GM23338 (cell line): ENCODE data around the gene AFF3. TPM values are rescaled to one million over a fixed set of nuclear protein-coding genes. Genes with fewer than 3 reads are reported as not detected.

Source experiments
- ATAC-seq: fragments of 200-7000 bp; cut with Tn5 transposase; 3 replicates; pipeline ENCODE4 v1.9.1; 2020
- DNase-seq: peaks from one replicate; pipeline ENCODE4 v3.0.0-alpha.2; 2015; ENCODE audit warnings: low spot score
- H2AFZ ChIP-seq: fragments of 200-600 bp; sonication (generic); 2 replicates; pipeline ENCODE4 v1.8.0; 2016; ENCODE audit warnings: antibody characterized with exemption, mild to moderate bottlenecking, moderate library complexity
- H3F3A ChIP-seq: fragments of 200-600 bp; sonication (generic); replicated peaks from 2 replicates; pipeline ENCODE4 v1.8.0; 2017; ENCODE audit warnings: antibody characterized with exemption, mixed run types, low read depth
- H3K27ac ChIP-seq: fragments of 200-600 bp; sonication (generic); 2 replicates; pipeline ENCODE4 v1.6.1; 2016; ENCODE audit warnings: low read depth
- H3K27me3 ChIP-seq: fragments of 200-600 bp; sonication (generic); 2 replicates; pipeline ENCODE4 v1.8.0; 2016; ENCODE audit warnings: mild to moderate bottlenecking, mixed run types, moderate library complexity; ENCODE audit not compliant: insufficient read depth
- H3K36me3 ChIP-seq: fragments of 200-600 bp; sonication (generic); 2 replicates; pipeline ENCODE4 v1.8.0; 2016; ENCODE audit warnings: mild to moderate bottlenecking; ENCODE audit not compliant: insufficient read depth
- H3K4me1 ChIP-seq: fragments of 200-600 bp; sonication (generic); 2 replicates; pipeline ENCODE4 v1.8.0; 2016; ENCODE audit warnings: mild to moderate bottlenecking, moderate library complexity; ENCODE audit not compliant: insufficient read depth
- H3K4me2 ChIP-seq: fragments of 200-600 bp; sonication (generic); 2 replicates; pipeline ENCODE4 v1.7.1; 2017; ENCODE audit warnings: mixed run types
- H3K4me3 ChIP-seq: fragments of 200-600 bp; sonication (generic); 2 replicates; pipeline ENCODE4 v1.6.1; 2016; ENCODE audit warnings: mixed run types
- H3K79me2 ChIP-seq: fragments of 200-600 bp; sonication (generic); replicated peaks from 2 replicates; pipeline ENCODE4 v1.8.0; 2017; ENCODE audit warnings: mild to moderate bottlenecking; ENCODE audit not compliant: insufficient read depth
- H3K9me2 ChIP-seq: fragments of 200-600 bp; sonication (generic); 2 replicates; pipeline ENCODE4 v1.8.0; 2017; ENCODE audit not compliant: insufficient read depth
- H4K20me1 ChIP-seq: fragments of 200-600 bp; sonication (generic); replicated peaks from 2 replicates; pipeline ENCODE4 v1.8.0; 2017; ENCODE audit warnings: mild to moderate bottlenecking; ENCODE audit not compliant: insufficient read depth
- H3K27ac Mint-ChIP-seq: 2 replicates; pipeline ENCODE4 v1.8.0; 2020; ENCODE audit warnings: inconsistent platforms, mild to moderate bottlenecking, moderate library complexity, mixed read lengths
- H3K27me3 Mint-ChIP-seq: 3 replicates; pipeline ENCODE4 v1.8.0; 2022; ENCODE audit warnings: low read depth, mild to moderate bottlenecking, moderate library complexity, mixed read lengths, inconsistent platforms; ENCODE audit not compliant: insufficient read depth, poor library complexity
- H3K36me3 Mint-ChIP-seq: 3 replicates; pipeline ENCODE4 v1.8.0; 2021; ENCODE audit warnings: low read depth, mild to moderate bottlenecking, inconsistent platforms, moderate library complexity, mixed read lengths
- H3K4me1 Mint-ChIP-seq: 3 replicates; pipeline ENCODE4 v1.8.0; 2020; ENCODE audit warnings: mild to moderate bottlenecking, inconsistent platforms, mixed read lengths
- H3K4me3 Mint-ChIP-seq: 3 replicates; pipeline ENCODE4 v1.8.0; 2021; ENCODE audit warnings: moderate library complexity, mild to moderate bottlenecking, inconsistent platforms, mixed read lengths
- H3K9me3 Mint-ChIP-seq: 3 replicates; pipeline ENCODE4 v1.8.0; 2020; ENCODE audit warnings: moderate library complexity, mild to moderate bottlenecking, inconsistent platforms, mixed read lengths
- CREB1 ChIP-seq: fragments of 250-450 bp; sonication (Bioruptor Pico); IDR thresholded peaks from 2 replicates; pipeline ENCODE4 v1.5.0; 2020; ENCODE audit warnings: low read depth, mild to moderate bottlenecking, moderate library complexity
- EZH2 ChIP-seq: fragments of 200-600 bp; sonication (generic); IDR thresholded peaks from one replicate; pipeline ENCODE4 v1.8.0; 2017; ENCODE audit warnings: antibody characterized with exemption, mild to moderate bottlenecking, low read depth; ENCODE audit not compliant: unreplicated experiment
- EZH2phosphoT487 ChIP-seq: fragments of 200-600 bp; sonication (generic); IDR thresholded peaks from one replicate; pipeline ENCODE4 v1.8.1; 2018; ENCODE audit warnings: antibody characterized with exemption; ENCODE audit not compliant: unreplicated experiment
- JUNB ChIP-seq: IDR thresholded peaks from one replicate; pipeline ENCODE4 v1.6.1; 2016; ENCODE audit warnings: antibody characterized with exemption; ENCODE audit not compliant: unreplicated experiment
- NANOG ChIP-seq: IDR thresholded peaks from 2 replicates; pipeline ENCODE4 v1.6.1; 2016; ENCODE audit warnings: antibody characterized with exemption, borderline replicate concordance
- POLR2AphosphoS5 ChIP-seq: IDR thresholded peaks from 2 replicates; pipeline ENCODE4 v1.6.1; 2016; ENCODE audit warnings: antibody characterized with exemption, low read depth
- STAT1 ChIP-seq: IDR thresholded peaks from one replicate; pipeline ENCODE4 v1.6.1; 2016; ENCODE audit warnings: antibody characterized with exemption; ENCODE audit not compliant: unreplicated experiment
- ZNF114 ChIP-seq: fragments of 250-450 bp; sonication (Bioruptor Pico); IDR thresholded peaks from 2 replicates; pipeline ENCODE4 v1.5.0; 2020; ENCODE audit warnings: mild to moderate bottlenecking, moderate library complexity
- ZNF331 ChIP-seq: fragments of 250-450 bp; sonication (Bioruptor Pico); IDR thresholded peaks from 2 replicates; pipeline ENCODE4 v1.5.0; 2020; ENCODE audit warnings: low read depth, mild to moderate bottlenecking, moderate library complexity
- polyA plus RNA-seq: library from polyadenylated mRNA; unstranded; fragments of >200 nt; fragmentation: Nextera tagmentation; extraction: Ambion mirVana; gene quantifications from 2 replicates; pipeline ENCODE4 v1.2.1, GENCODE V29; 2016
- total RNA-seq: library from RNA; depleted of rRNA; stranded (reverse); fragments of >200 nt; shearing (Covaris generic); gene quantifications from 2 replicates; pipeline ENCODE4 v1.2.3, GENCODE V29; 2014
- TF ChIP-seq, protein P1 (sequence below): fragments of 250-450 bp; sonication (Bioruptor Pico); IDR thresholded peaks from 2 replicates; pipeline ENCODE4 v1.5.0; 2020; ENCODE audit warnings: mild to moderate bottlenecking, moderate library complexity
- TF ChIP-seq, protein P2 (sequence below): IDR thresholded peaks from one replicate; pipeline ENCODE4 v1.6.1; 2018; ENCODE audit warnings: antibody characterized with exemption; ENCODE audit not compliant: unreplicated experiment
- TF ChIP-seq, protein P3 (sequence below), 2 experiments: fragments of 200-600 bp in 1 of 2; sonication (generic) in 1 of 2; conservative IDR thresholded peaks; 2 replicates each; pipeline versions ENCODE4 v1.5.1 to v1.6.1; 2016 to 2017; ENCODE audit warnings: antibody characterized with exemption in 2 of 2, low read depth in 2 of 2, mild to moderate bottlenecking in 2 of 2, moderate library complexity in 1 of 2
- TF ChIP-seq, protein P4 (sequence below): IDR thresholded peaks from 2 replicates; pipeline ENCODE4 v1.6.1; 2016; ENCODE audit warnings: antibody characterized with exemption

The AFF3 gene
- total and polyA plus RNA-seq, 2 experiments from 2014 or later: 0.73 to 1.4 TPM

DNA sequence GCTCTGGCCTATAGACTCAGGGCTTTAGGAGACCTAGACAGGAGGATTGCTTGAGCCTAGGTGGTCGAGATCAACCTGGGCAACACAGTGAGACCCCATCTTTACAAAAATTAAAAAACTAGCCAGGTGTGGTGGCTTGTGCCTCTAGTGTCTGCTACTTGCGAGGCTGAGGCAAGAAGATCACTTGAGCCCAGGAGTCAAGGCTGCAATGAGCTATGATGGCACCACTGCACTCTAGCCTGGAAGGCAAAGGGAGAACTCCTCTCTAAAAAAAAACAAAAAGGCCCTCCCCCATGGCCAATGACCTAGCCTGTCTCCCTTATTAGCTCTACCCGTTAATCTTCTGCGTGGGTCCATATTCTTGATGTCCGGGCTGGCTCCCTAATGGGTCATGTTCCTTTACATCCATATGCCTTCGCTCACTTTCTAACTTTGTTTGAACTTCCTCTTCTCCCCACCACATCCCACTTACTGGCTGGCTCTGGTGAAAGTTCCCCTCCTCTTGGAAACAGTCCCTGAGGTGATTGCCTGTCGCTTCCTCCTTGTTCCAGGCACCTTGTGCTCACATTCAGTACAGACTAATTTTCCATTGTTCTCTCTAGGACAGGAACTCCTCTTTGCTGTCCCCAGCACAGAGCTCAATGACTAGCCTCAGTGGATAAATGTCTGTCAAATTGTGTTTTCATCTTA, 103.0 kb downstream of the AFF3 start:
- DNase-seq: no peak
- Histone ChIP-seq H3K4me1 (no peaks in the 10 kb centered on the region), H3K36me3 (no peaks in the 10 kb centered on the region), H3K79me2 (no peaks in the 10 kb centered on the region), H4K20me1 (no peaks in the 10 kb centered on the region), H3K27me3 (no peaks in the 10 kb centered on the region), H3K4me2 (no peak overlapping the region), H3K27ac (no peak overlapping the region), H2AFZ (no peak overlapping the region), H3K9me2 (no peaks in the 10 kb centered on the region), H3F3A (no peaks in the 10 kb centered on the region), H3K4me3 (no peak overlapping the region)
- H3K4me1 Mint-ChIP-seq: peaks cover 17% of the 10 kb centered on the region; the same call in 2 of the 3 replicates
- peaks cover 4% of the 10 kb centered on the region for H3K27me3 Mint-ChIP-seq
- no peaks in the 10 kb centered on the region for H3K9me3 Mint-ChIP-seq
- ATAC-seq: no peak
- H3K36me3 Mint-ChIP-seq: no peaks in the 10 kb centered on the region
- no peak for TF ChIP-seq NANOG
- TF ChIP-seq, protein P1, sequence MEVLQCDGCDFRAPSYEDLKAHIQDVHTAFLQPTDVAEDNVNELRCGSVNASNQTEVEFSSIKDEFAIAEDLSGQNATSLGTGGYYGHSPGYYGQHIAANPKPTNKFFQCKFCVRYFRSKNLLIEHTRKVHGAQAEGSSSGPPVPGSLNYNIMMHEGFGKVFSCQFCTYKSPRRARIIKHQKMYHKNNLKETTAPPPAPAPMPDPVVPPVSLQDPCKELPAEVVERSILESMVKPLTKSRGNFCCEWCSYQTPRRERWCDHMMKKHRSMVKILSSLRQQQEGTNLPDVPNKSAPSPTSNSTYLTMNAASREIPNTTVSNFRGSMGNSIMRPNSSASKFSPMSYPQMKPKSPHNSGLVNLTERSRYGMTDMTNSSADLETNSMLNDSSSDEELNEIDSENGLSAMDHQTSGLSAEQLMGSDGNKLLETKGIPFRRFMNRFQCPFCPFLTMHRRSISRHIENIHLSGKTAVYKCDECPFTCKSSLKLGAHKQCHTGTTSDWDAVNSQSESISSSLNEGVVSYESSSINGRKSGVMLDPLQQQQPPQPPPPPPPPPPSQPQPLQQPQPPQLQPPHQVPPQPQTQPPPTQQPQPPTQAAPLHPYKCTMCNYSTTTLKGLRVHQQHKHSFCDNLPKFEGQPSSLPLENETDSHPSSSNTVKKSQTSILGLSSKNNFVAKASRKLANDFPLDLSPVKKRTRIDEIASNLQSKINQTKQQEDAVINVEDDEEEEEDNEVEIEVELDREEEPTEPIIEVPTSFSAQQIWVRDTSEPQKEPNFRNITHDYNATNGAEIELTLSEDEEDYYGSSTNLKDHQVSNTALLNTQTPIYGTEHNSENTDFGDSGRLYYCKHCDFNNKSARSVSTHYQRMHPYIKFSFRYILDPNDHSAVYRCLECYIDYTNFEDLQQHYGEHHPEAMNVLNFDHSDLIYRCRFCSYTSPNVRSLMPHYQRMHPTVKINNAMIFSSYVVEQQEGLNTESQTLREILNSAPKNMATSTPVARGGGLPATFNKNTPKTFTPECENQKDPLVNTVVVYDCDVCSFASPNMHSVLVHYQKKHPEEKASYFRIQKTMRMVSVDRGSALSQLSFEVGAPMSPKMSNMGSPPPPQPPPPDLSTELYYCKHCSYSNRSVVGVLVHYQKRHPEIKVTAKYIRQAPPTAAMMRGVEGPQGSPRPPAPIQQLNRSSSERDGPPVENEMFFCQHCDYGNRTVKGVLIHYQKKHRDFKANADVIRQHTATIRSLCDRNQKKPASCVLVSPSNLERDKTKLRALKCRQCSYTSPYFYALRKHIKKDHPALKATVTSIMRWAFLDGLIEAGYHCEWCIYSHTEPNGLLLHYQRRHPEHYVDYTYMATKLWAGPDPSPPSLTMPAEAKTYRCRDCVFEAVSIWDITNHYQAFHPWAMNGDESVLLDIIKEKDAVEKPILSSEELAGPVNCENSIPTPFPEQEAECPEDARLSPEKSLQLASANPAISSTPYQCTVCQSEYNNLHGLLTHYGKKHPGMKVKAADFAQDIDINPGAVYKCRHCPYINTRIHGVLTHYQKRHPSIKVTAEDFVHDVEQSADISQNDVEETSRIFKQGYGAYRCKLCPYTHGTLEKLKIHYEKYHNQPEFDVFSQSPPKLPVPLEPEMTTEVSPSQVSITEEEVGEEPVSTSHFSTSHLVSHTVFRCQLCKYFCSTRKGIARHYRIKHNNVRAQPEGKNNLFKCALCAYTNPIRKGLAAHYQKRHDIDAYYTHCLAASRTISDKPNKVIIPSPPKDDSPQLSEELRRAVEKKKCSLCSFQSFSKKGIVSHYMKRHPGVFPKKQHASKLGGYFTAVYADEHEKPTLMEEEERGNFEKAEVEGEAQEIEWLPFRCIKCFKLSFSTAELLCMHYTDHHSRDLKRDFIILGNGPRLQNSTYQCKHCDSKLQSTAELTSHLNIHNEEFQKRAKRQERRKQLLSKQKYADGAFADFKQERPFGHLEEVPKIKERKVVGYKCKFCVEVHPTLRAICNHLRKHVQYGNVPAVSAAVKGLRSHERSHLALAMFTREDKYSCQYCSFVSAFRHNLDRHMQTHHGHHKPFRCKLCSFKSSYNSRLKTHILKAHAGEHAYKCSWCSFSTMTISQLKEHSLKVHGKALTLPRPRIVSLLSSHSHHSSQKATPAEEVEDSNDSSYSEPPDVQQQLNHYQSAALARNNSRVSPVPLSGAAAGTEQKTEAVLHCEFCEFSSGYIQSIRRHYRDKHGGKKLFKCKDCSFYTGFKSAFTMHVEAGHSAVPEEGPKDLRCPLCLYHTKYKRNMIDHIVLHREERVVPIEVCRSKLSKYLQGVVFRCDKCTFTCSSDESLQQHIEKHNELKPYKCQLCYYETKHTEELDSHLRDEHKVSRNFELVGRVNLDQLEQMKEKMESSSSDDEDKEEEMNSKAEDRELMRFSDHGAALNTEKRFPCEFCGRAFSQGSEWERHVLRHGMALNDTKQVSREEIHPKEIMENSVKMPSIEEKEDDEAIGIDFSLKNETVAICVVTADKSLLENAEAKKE (CRISPR knock-in tag): no peak
- TF ChIP-seq CREB1 (CRISPR knock-in tag): no peak
- TF ChIP-seq, protein P2, sequence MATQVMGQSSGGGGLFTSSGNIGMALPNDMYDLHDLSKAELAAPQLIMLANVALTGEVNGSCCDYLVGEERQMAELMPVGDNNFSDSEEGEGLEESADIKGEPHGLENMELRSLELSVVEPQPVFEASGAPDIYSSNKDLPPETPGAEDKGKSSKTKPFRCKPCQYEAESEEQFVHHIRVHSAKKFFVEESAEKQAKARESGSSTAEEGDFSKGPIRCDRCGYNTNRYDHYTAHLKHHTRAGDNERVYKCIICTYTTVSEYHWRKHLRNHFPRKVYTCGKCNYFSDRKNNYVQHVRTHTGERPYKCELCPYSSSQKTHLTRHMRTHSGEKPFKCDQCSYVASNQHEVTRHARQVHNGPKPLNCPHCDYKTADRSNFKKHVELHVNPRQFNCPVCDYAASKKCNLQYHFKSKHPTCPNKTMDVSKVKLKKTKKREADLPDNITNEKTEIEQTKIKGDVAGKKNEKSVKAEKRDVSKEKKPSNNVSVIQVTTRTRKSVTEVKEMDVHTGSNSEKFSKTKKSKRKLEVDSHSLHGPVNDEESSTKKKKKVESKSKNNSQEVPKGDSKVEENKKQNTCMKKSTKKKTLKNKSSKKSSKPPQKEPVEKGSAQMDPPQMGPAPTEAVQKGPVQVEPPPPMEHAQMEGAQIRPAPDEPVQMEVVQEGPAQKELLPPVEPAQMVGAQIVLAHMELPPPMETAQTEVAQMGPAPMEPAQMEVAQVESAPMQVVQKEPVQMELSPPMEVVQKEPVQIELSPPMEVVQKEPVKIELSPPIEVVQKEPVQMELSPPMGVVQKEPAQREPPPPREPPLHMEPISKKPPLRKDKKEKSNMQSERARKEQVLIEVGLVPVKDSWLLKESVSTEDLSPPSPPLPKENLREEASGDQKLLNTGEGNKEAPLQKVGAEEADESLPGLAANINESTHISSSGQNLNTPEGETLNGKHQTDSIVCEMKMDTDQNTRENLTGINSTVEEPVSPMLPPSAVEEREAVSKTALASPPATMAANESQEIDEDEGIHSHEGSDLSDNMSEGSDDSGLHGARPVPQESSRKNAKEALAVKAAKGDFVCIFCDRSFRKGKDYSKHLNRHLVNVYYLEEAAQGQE: no peak
- no peak for TF ChIP-seq STAT1
- TF ChIP-seq ZNF114: no peak
- no peak for TF ChIP-seq POLR2AphosphoS5
- TF ChIP-seq EZH2phosphoT487: no peak
- TF ChIP-seq ZNF331 (CRISPR knock-in tag): no peak
- TF ChIP-seq, protein P3, sequence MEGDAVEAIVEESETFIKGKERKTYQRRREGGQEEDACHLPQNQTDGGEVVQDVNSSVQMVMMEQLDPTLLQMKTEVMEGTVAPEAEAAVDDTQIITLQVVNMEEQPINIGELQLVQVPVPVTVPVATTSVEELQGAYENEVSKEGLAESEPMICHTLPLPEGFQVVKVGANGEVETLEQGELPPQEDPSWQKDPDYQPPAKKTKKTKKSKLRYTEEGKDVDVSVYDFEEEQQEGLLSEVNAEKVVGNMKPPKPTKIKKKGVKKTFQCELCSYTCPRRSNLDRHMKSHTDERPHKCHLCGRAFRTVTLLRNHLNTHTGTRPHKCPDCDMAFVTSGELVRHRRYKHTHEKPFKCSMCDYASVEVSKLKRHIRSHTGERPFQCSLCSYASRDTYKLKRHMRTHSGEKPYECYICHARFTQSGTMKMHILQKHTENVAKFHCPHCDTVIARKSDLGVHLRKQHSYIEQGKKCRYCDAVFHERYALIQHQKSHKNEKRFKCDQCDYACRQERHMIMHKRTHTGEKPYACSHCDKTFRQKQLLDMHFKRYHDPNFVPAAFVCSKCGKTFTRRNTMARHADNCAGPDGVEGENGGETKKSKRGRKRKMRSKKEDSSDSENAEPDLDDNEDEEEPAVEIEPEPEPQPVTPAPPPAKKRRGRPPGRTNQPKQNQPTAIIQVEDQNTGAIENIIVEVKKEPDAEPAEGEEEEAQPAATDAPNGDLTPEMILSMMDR (conservative IDR thresholded peaks at IDR 0.05; ENCODE audit: low read depth in 2 of 2): no peak
- TF ChIP-seq EZH2: no peak
- TF ChIP-seq JUNB: no peak
- TF ChIP-seq, protein P4, sequence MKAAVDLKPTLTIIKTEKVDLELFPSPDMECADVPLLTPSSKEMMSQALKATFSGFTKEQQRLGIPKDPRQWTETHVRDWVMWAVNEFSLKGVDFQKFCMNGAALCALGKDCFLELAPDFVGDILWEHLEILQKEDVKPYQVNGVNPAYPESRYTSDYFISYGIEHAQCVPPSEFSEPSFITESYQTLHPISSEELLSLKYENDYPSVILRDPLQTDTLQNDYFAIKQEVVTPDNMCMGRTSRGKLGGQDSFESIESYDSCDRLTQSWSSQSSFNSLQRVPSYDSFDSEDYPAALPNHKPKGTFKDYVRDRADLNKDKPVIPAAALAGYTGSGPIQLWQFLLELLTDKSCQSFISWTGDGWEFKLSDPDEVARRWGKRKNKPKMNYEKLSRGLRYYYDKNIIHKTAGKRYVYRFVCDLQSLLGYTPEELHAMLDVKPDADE: no peak
- H3K27ac Mint-ChIP-seq: no peak overlapping the region
- H3K4me3 Mint-ChIP-seq: no peak overlapping the region
